ENCODE results near the gene ATG7.
"Not testable (repeated sequence)": the region's sequence is repeated elsewhere in the genome, so short reads cannot be mapped to it uniquely, and the experiment has no call there.

ATG7 gene

GRCh38 chr3:11589706-11590105 is 317.5 kb downstream of the ATG7 start:
- no peak for DNase-seq (ENCODE audit: low spot score)

- no peak for DNase-seq (ENCODE audit: low spot score)
Measured at GRCh38 chr3:11591002-11591355, 318.8 kb downstream of the ATG7 start.

GRCh38 chr3:11591391-11592282 is 319.4 kb downstream of the ATG7 start:
- peak; percentile 82 for DNase-seq (ENCODE audit: low spot score)

- DNase-seq (ENCODE audit: low spot score): no peak
Measured at GRCh38 chr3:11592445-11593298, 320.5 kb downstream of the ATG7 start.

GRCh38 chr3:11593318-11594034 is 321.3 kb downstream of the ATG7 start:
- no peak for DNase-seq (ENCODE audit: low spot score)

- not testable (repeated sequence) for DNase-seq (ENCODE audit: low spot score)
Measured at GRCh38 chr3:11595024-11595423, 322.8 kb downstream of the ATG7 start.

GRCh38 chr3:11596387-11596786 is 324.2 kb downstream of the ATG7 start:
- DNase-seq (ENCODE audit: low spot score): no peak

- DNase-seq (ENCODE audit: low spot score): peak; percentile 71
Measured at GRCh38 chr3:11600501-11601282, 328.5 kb downstream of the ATG7 start.

- no peak for DNase-seq (ENCODE audit: low spot score)
Measured at GRCh38 chr3:11601446-11602238, 329.4 kb downstream of the ATG7 start.

GRCh38 chr3:11602239-11602840 is 330.1 kb downstream of the ATG7 start:
- DNase-seq (ENCODE audit: low spot score): no peak

GRCh38 chr3:11602886-11603527 is 330.8 kb downstream of the ATG7 start:
- no peak for DNase-seq (ENCODE audit: low spot score)

- DNase-seq (ENCODE audit: low spot score): no peak
Measured at GRCh38 chr3:11603628-11604027, 331.4 kb downstream of the ATG7 start.

GRCh38 chr3:11604139-11604892 is 332.1 kb downstream of the ATG7 start:
- no peak for DNase-seq (ENCODE audit: low spot score)

GRCh38 chr3:11605398-11605797 is 333.2 kb downstream of the ATG7 start:
- DNase-seq (ENCODE audit: low spot score): no peak

- no peak for DNase-seq (ENCODE audit: low spot score)
Measured at GRCh38 chr3:11606090-11606784, 334.0 kb downstream of the ATG7 start.

GRCh38 chr3:11606865-11607440 is 334.8 kb downstream of the ATG7 start:
- no peak for DNase-seq (ENCODE audit: low spot score)
